ENCODE data around the gene ZNF2. TPM values are rescaled to one million over a fixed set of nuclear protein-coding genes. Genes with fewer than 3 reads are reported as not detected.

The ZNF2 gene
- total and polyA plus RNA-seq, 2 of the 13 experiments (the other 11 are each of a cell fraction or from before 2014, with no cell fraction given) = 4.3 to 6.1 TPM

GRCh38 chr2:95121407-95122196 is 44.0 kb upstream of the ZNF2 start, which contains the start of gene MRPS5 (continued):
- TF ChIP-seq USF2 (IDR thresholded peaks at IDR 0.05; ENCODE audit: low read depth, low read length) = no peak
- TF ChIP-seq USF2 (CRISPR knock-in tag; IDR thresholded peaks at IDR 0.05; ENCODE audit: borderline replicate concordance) = no peak
- TF ChIP-seq, protein P1, sequence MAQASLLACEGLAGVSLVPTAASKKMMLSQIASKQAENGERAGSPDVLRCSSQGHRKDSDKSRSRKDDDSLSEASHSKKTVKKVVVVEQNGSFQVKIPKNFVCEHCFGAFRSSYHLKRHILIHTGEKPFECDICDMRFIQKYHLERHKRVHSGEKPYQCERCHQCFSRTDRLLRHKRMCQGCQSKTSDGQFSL (CRISPR knock-in tag; IDR thresholded peaks at IDR 0.05) = peak; percentile 71; the same call in 1 of the 2 replicates
- TF ChIP-seq ZNF558 (CRISPR knock-in tag; IDR thresholded peaks at IDR 0.05; ENCODE audit: borderline replicate concordance) = peak; percentile 89; the same call in 1 of the 2 replicates
- TF ChIP-seq ASH2L (IDR thresholded peaks at IDR 0.05; ENCODE audit: insufficient read length, low read depth, low read length) = peak; percentile 97
- peak; percentile 94 for TF ChIP-seq KLF12 (CRISPR knock-in tag; IDR thresholded peaks at IDR 0.05; ENCODE audit: borderline replicate concordance)
- no peak for TF ChIP-seq TEAD2 (CRISPR knock-in tag; IDR thresholded peaks at IDR 0.05)
- TF ChIP-seq ATF3 (CRISPR knock-in tag; IDR thresholded peaks at IDR 0.05) = peak; percentile 47; the same call in 1 of the 2 replicates
- TF ChIP-seq ZSCAN12 (CRISPR knock-in tag; IDR thresholded peaks at IDR 0.05) = no peak
- TF ChIP-seq, protein P2, sequence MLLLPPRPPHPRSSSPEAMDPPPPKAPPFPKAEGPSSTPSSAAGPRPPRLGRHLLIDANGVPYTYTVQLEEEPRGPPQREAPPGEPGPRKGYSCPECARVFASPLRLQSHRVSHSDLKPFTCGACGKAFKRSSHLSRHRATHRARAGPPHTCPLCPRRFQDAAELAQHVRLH (CRISPR knock-in tag; IDR thresholded peaks at IDR 0.05; ENCODE audit: borderline replicate concordance, low read depth) = peak; percentile 85; the same call in 1 of the 2 replicates
- peak; percentile 25; the same call in 1 of the 2 replicates for TF ChIP-seq PREB (CRISPR knock-in tag; IDR thresholded peaks at IDR 0.05)
- no peak for TF ChIP-seq FOXK2 (IDR thresholded peaks at IDR 0.05)
- no peak for TF ChIP-seq ZNF530 (CRISPR knock-in tag; IDR thresholded peaks at IDR 0.05; ENCODE audit: low read depth)
- no peak; the same call in 1 of the 2 replicates for TF ChIP-seq ZNF432 (CRISPR knock-in tag; IDR thresholded peaks at IDR 0.05; ENCODE audit: borderline replicate concordance)
- TF ChIP-seq ZNF891 (CRISPR knock-in tag; IDR thresholded peaks at IDR 0.05) = peak; percentile 77; the same call in 1 of the 2 replicates
- TF ChIP-seq, protein P3, sequence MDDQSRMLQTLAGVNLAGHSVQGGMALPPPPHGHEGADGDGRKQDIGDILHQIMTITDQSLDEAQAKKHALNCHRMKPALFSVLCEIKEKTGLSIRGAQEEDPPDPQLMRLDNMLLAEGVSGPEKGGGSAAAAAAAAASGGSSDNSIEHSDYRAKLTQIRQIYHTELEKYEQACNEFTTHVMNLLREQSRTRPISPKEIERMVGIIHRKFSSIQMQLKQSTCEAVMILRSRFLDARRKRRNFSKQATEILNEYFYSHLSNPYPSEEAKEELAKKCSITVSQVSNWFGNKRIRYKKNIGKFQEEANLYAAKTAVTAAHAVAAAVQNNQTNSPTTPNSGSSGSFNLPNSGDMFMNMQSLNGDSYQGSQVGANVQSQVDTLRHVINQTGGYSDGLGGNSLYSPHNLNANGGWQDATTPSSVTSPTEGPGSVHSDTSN (CRISPR knock-in tag; IDR thresholded peaks at IDR 0.05; ENCODE audit: borderline replicate concordance) = 0 out of 2 replicates have a peak, but pooled peaks have one; percentile 36
- TF ChIP-seq ZSCAN30 (CRISPR knock-in tag; IDR thresholded peaks at IDR 0.05) = peak; percentile 12
- TF ChIP-seq ZNF292 (CRISPR knock-in tag; IDR thresholded peaks at IDR 0.05; ENCODE audit: borderline replicate concordance, low read depth) = 0 out of 2 replicates have a peak, but pooled peaks have one; percentile 19
- TF ChIP-seq ZNF296 (CRISPR knock-in tag; conservative IDR thresholded peaks at IDR 0.05) = no peak; the same call in 1 of the 2 replicates
- TF ChIP-seq, protein P4, sequence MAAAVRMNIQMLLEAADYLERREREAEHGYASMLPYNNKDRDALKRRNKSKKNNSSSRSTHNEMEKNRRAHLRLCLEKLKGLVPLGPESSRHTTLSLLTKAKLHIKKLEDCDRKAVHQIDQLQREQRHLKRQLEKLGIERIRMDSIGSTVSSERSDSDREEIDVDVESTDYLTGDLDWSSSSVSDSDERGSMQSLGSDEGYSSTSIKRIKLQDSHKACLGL (CRISPR knock-in tag; IDR thresholded peaks at IDR 0.05) = peak; percentile 90
- TF ChIP-seq DR1 (CRISPR knock-in tag; IDR thresholded peaks at IDR 0.05) = peak; percentile 56; the same call in 1 of the 2 replicates
- TF ChIP-seq EP300 (IDR thresholded peaks at IDR 0.05; ENCODE audit: low read depth in 2 of 2, low read length in 2 of 2) = 0 out of 4 replicates have a peak, but pooled peaks of 1 of the 2 experiments have one; percentile 41
- TF ChIP-seq EP300 (CRISPR knock-in tag; IDR thresholded peaks at IDR 0.05; ENCODE audit: borderline replicate concordance) = 0 out of 2 replicates have a peak, but pooled peaks have one; percentile 37

All from HepG2 (cell line).